HEK293 (cell line): ENCODE results near the gene PTP4A1.

ENCODE experiments used
- BCL11A ChIP-seq: fragments of 450-650 bp; formaldehyde crosslinking; IDR thresholded peaks from 2 replicates; pipeline ENCODE4 v1.5.1; 2016; ENCODE audit warnings: low read depth, missing biosample characterization, missing genetic modification characterization
- GFI1B ChIP-seq: fragments of 450-650 bp; formaldehyde crosslinking; IDR thresholded peaks from 2 replicates; pipeline ENCODE4 v1.5.1; 2016; ENCODE audit warnings: missing biosample characterization, missing genetic modification characterization
- GLIS1 ChIP-seq: fragments of 450-650 bp; formaldehyde crosslinking; IDR thresholded peaks from 2 replicates; pipeline ENCODE4 v1.5.1; 2016; ENCODE audit warnings: missing biosample characterization, missing genetic modification characterization
- KLF9 ChIP-seq: fragments of 450-650 bp; formaldehyde crosslinking; IDR thresholded peaks from 2 replicates; pipeline ENCODE4 v1.5.1; 2016; ENCODE audit warnings: missing biosample characterization, missing genetic modification characterization, low read depth
- OSR2 ChIP-seq: fragments of 450-650 bp; formaldehyde crosslinking; IDR thresholded peaks from 2 replicates; pipeline ENCODE4 v1.5.1; 2016; ENCODE audit warnings: missing biosample characterization, missing genetic modification characterization
- SCRT2 ChIP-seq: fragments of 450-650 bp; formaldehyde crosslinking; IDR thresholded peaks from 2 replicates; pipeline ENCODE4 v1.5.1; 2016; ENCODE audit warnings: missing biosample characterization, missing genetic modification characterization
- SETDB1 ChIP-seq: IDR thresholded peaks from one replicate; pipeline ENCODE4 v1.6.1; 2017; ENCODE audit warnings: mild to moderate bottlenecking, low read length, moderate library complexity, mixed read lengths; ENCODE audit not compliant: insufficient read length
- ZBTB17 ChIP-seq: fragments of 450-650 bp; formaldehyde crosslinking; IDR thresholded peaks from 2 replicates; pipeline ENCODE4 v1.5.1; 2016; ENCODE audit warnings: missing biosample characterization, missing genetic modification characterization
- ZBTB20 ChIP-seq: fragments of 450-650 bp; formaldehyde crosslinking; IDR thresholded peaks from 2 replicates; pipeline ENCODE4 v1.5.1; 2016; ENCODE audit warnings: missing biosample characterization, missing genetic modification characterization
- ZBTB21 ChIP-seq: fragments of 450-650 bp; formaldehyde crosslinking; IDR thresholded peaks from 2 replicates; pipeline ENCODE4 v1.5.1; 2017; ENCODE audit warnings: missing biosample characterization, missing genetic modification characterization
- ZNF10 ChIP-seq: fragments of 450-650 bp; formaldehyde crosslinking; IDR thresholded peaks from 2 replicates; pipeline ENCODE4 v1.5.1; 2017; ENCODE audit warnings: missing biosample characterization, missing genetic modification characterization
- ZNF132 ChIP-seq: fragments of 450-650 bp; formaldehyde crosslinking; IDR thresholded peaks from 2 replicates; pipeline ENCODE4 v1.5.1; 2017; ENCODE audit warnings: missing biosample characterization, missing genetic modification characterization, borderline replicate concordance
- ZNF140 ChIP-seq: fragments of 450-650 bp; formaldehyde crosslinking; IDR thresholded peaks from 2 replicates; pipeline ENCODE4 v1.5.1; 2016; ENCODE audit warnings: missing biosample characterization, missing genetic modification characterization
- ZNF146 ChIP-seq: fragments of 450-650 bp; formaldehyde crosslinking; IDR thresholded peaks from 2 replicates; pipeline ENCODE4 v1.5.1; 2016; ENCODE audit warnings: missing biosample characterization, missing genetic modification characterization
- ZNF169 ChIP-seq: fragments of 450-650 bp; formaldehyde crosslinking; IDR thresholded peaks from 2 replicates; pipeline ENCODE4 v1.5.1; 2016; ENCODE audit warnings: missing biosample characterization, missing genetic modification characterization
- ZNF174 ChIP-seq: fragments of 450-650 bp; formaldehyde crosslinking; IDR thresholded peaks from 2 replicates; pipeline ENCODE4 v1.5.0; 2017; ENCODE audit warnings: missing biosample characterization, mild to moderate bottlenecking, missing genetic modification characterization
- ZNF19 ChIP-seq: fragments of 450-650 bp; formaldehyde crosslinking; IDR thresholded peaks from 2 replicates; pipeline ENCODE4; 2016; ENCODE audit warnings: missing biosample characterization, missing genetic modification characterization, low read depth
- ZNF248 ChIP-seq: fragments of 450-650 bp; formaldehyde crosslinking; IDR thresholded peaks from 2 replicates; pipeline ENCODE4 v1.5.1; 2017; ENCODE audit warnings: missing biosample characterization, missing genetic modification characterization
- ZNF324 ChIP-seq: fragments of 450-650 bp; formaldehyde crosslinking; IDR thresholded peaks from 2 replicates; pipeline ENCODE4 v1.5.1; 2016; ENCODE audit warnings: missing biosample characterization, missing genetic modification characterization
- ZNF394 ChIP-seq: fragments of 450-650 bp; formaldehyde crosslinking; IDR thresholded peaks from 2 replicates; pipeline ENCODE4 v1.5.1; 2016; ENCODE audit warnings: missing biosample characterization, missing genetic modification characterization, mild to moderate bottlenecking, moderate library complexity, borderline replicate concordance
- ZNF48 ChIP-seq: fragments of 450-650 bp; formaldehyde crosslinking; IDR thresholded peaks from 2 replicates; pipeline ENCODE4 v1.5.1; 2016; ENCODE audit warnings: missing biosample characterization, missing genetic modification characterization
- ZNF521 ChIP-seq: fragments of 450-650 bp; formaldehyde crosslinking; IDR thresholded peaks from 2 replicates; pipeline ENCODE4 v1.5.1; 2017; ENCODE audit warnings: missing biosample characterization, mild to moderate bottlenecking, missing genetic modification characterization
- ZNF555 ChIP-seq: fragments of 450-650 bp; formaldehyde crosslinking; conservative IDR thresholded peaks from 2 replicates; pipeline ENCODE4 v1.5.1; 2017; ENCODE audit warnings: missing biosample characterization, mild to moderate bottlenecking, missing genetic modification characterization, inconsistent platforms
- ZNF600 ChIP-seq: fragments of 450-650 bp; formaldehyde crosslinking; IDR thresholded peaks from 2 replicates; pipeline ENCODE4 v1.5.1; 2016; ENCODE audit warnings: missing biosample characterization, missing genetic modification characterization
- ZNF623 ChIP-seq: fragments of 450-650 bp; formaldehyde crosslinking; IDR thresholded peaks from 2 replicates; pipeline ENCODE4 v1.5.1; 2016; ENCODE audit warnings: missing biosample characterization, missing genetic modification characterization
- ZNF664 ChIP-seq: fragments of 450-650 bp; formaldehyde crosslinking; IDR thresholded peaks from 2 replicates; pipeline ENCODE4 v1.5.1; 2016; ENCODE audit warnings: missing biosample characterization, missing genetic modification characterization
- ZXDB ChIP-seq: fragments of 450-650 bp; formaldehyde crosslinking; IDR thresholded peaks from 2 replicates; pipeline ENCODE4 v1.5.1; 2016; ENCODE audit warnings: missing biosample characterization, missing genetic modification characterization
- TF ChIP-seq, protein P1 (sequence below): fragments of 450-650 bp; formaldehyde crosslinking; IDR thresholded peaks from 2 replicates; pipeline ENCODE4 v1.5.1; 2017; ENCODE audit warnings: missing biosample characterization, missing genetic modification characterization
- TF ChIP-seq, protein P2 (sequence below): fragments of 450-650 bp; formaldehyde crosslinking; IDR thresholded peaks from 2 replicates; pipeline ENCODE4 v1.5.1; 2016; ENCODE audit warnings: missing biosample characterization, missing genetic modification characterization
- TF ChIP-seq, protein P3 (sequence below): fragments of 450-650 bp; formaldehyde crosslinking; IDR thresholded peaks from 2 replicates; pipeline ENCODE4 v1.5.1; 2017; ENCODE audit warnings: missing biosample characterization, mild to moderate bottlenecking, missing genetic modification characterization, moderate library complexity
- TF ChIP-seq, protein P4 (sequence below): fragments of 450-650 bp; formaldehyde crosslinking; IDR thresholded peaks from 2 replicates; pipeline ENCODE4 v1.5.1; 2016; ENCODE audit warnings: missing biosample characterization, missing genetic modification characterization, borderline replicate concordance
- TF ChIP-seq, protein P5 (sequence below): fragments of 450-650 bp; formaldehyde crosslinking; IDR thresholded peaks from 2 replicates; pipeline ENCODE4 v1.5.1; 2016; ENCODE audit warnings: missing biosample characterization, missing genetic modification characterization

PTP4A1 gene

DNA sequence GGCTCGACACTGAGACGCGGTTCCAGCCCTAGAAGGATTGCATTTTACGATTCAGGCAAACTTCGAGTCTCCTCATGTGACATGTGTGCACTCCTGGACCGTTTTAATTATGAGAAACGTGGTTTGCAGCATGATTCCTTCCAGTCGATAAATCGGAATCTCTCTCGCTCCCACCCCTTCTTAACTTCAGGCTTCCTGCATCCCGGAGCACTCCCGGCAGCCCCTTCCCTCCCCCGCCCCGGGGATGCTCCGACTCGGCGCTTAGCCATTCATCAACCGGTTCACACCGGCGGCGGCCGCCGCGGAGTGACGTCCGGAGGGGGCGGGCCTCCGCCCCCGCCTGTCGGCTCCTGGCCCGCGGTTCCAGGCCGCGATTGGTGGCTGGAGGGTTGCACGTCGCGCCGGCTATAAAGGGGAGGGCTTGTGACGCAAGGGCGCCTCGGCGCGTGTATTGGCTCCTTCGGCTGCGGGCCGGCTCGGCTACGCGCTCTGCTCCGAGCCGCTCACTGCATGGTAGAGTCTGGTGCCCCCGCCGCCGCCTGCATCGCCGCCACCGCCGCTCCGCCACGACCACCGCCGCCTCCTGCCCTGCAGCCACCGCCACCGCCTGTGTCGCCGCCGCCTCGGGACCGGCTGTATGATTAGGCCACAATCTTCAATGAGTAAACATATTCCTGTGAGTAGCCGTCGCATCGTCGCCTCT lies at the start of gene PTP4A1, which contains the start of gene LOC128125822 (continued):
- peak; percentile 35 for TF ChIP-seq SETDB1
- TF ChIP-seq, protein P1, sequence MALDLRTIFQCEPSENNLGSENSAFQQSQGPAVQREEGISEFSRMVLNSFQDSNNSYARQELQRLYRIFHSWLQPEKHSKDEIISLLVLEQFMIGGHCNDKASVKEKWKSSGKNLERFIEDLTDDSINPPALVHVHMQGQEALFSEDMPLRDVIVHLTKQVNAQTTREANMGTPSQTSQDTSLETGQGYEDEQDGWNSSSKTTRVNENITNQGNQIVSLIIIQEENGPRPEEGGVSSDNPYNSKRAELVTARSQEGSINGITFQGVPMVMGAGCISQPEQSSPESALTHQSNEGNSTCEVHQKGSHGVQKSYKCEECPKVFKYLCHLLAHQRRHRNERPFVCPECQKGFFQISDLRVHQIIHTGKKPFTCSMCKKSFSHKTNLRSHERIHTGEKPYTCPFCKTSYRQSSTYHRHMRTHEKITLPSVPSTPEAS, result peak; percentile 29; the same call in 1 of the 2 replicates
- TF ChIP-seq ZNF140 (tag by site-specific recombination), result no peak
- no peak for TF ChIP-seq ZNF623
- no peak for TF ChIP-seq SCRT2
- TF ChIP-seq ZBTB20 (tag by site-specific recombination), result peak; percentile 80; the same call in 1 of the 2 replicates
- TF ChIP-seq, protein P2, sequence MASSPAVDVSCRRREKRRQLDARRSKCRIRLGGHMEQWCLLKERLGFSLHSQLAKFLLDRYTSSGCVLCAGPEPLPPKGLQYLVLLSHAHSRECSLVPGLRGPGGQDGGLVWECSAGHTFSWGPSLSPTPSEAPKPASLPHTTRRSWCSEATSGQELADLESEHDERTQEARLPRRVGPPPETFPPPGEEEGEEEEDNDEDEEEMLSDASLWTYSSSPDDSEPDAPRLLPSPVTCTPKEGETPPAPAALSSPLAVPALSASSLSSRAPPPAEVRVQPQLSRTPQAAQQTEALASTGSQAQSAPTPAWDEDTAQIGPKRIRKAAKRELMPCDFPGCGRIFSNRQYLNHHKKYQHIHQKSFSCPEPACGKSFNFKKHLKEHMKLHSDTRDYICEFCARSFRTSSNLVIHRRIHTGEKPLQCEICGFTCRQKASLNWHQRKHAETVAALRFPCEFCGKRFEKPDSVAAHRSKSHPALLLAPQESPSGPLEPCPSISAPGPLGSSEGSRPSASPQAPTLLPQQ (tag by site-specific recombination), result peak; percentile 55
- no peak for TF ChIP-seq ZNF132 (tag by site-specific recombination)
- no peak for TF ChIP-seq GFI1B (tag by site-specific recombination)
- TF ChIP-seq ZNF555 (tag by site-specific recombination), result no peak
- no peak for TF ChIP-seq ZNF146 (tag by site-specific recombination)
- TF ChIP-seq, protein P3, sequence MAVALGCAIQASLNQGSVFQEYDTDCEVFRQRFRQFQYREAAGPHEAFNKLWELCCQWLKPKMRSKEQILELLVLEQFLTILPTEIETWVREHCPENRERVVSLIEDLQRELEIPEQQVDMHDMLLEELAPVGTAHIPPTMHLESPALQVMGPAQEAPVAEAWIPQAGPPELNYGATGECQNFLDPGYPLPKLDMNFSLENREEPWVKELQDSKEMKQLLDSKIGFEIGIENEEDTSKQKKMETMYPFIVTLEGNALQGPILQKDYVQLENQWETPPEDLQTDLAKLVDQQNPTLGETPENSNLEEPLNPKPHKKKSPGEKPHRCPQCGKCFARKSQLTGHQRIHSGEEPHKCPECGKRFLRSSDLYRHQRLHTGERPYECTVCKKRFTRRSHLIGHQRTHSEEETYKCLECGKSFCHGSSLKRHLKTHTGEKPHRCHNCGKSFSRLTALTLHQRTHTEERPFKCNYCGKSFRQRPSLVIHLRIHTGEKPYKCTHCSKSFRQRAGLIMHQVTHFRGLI (tag by site-specific recombination), result peak; percentile 23; the same call in 1 of the 2 replicates
- TF ChIP-seq ZNF521 (tag by site-specific recombination), result no peak
- no peak for TF ChIP-seq ZNF48
- TF ChIP-seq ZNF600 (tag by site-specific recombination), result peak; percentile 80; the same call in 1 of the 2 replicates
- TF ChIP-seq ZBTB17 (tag by site-specific recombination), result peak; percentile 95
- peak; percentile 63 for TF ChIP-seq OSR2 (tag by site-specific recombination)
- TF ChIP-seq, protein P4, sequence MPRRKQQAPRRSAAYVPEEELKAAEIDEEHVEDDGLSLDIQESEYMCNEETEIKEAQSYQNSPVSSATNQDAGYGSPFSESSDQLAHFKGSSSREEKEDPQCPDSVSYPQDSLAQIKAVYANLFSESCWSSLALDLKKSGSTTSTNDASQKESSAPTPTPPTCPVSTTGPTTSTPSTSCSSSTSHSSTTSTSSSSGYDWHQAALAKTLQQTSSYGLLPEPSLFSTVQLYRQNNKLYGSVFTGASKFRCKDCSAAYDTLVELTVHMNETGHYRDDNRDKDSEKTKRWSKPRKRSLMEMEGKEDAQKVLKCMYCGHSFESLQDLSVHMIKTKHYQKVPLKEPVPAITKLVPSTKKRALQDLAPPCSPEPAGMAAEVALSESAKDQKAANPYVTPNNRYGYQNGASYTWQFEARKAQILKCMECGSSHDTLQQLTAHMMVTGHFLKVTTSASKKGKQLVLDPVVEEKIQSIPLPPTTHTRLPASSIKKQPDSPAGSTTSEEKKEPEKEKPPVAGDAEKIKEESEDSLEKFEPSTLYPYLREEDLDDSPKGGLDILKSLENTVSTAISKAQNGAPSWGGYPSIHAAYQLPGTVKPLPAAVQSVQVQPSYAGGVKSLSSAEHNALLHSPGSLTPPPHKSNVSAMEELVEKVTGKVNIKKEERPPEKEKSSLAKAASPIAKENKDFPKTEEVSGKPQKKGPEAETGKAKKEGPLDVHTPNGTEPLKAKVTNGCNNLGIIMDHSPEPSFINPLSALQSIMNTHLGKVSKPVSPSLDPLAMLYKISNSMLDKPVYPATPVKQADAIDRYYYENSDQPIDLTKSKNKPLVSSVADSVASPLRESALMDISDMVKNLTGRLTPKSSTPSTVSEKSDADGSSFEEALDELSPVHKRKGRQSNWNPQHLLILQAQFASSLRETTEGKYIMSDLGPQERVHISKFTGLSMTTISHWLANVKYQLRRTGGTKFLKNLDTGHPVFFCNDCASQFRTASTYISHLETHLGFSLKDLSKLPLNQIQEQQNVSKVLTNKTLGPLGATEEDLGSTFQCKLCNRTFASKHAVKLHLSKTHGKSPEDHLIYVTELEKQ, result no peak
- TF ChIP-seq ZNF248 (tag by site-specific recombination), result no peak
- TF ChIP-seq ZNF174 (tag by site-specific recombination), result no peak
- TF ChIP-seq BCL11A (tag by site-specific recombination), result no peak
- no peak for TF ChIP-seq ZNF19 (tag by site-specific recombination)
- TF ChIP-seq ZNF394 (tag by site-specific recombination), result peak; percentile 40; the same call in 1 of the 2 replicates
- peak; percentile 62; the same call in 1 of the 2 replicates for TF ChIP-seq ZXDB
- TF ChIP-seq ZNF10 (tag by site-specific recombination), result no peak
- TF ChIP-seq ZBTB21, result peak; percentile 83; the same call in 1 of the 2 replicates
- TF ChIP-seq, protein P5, sequence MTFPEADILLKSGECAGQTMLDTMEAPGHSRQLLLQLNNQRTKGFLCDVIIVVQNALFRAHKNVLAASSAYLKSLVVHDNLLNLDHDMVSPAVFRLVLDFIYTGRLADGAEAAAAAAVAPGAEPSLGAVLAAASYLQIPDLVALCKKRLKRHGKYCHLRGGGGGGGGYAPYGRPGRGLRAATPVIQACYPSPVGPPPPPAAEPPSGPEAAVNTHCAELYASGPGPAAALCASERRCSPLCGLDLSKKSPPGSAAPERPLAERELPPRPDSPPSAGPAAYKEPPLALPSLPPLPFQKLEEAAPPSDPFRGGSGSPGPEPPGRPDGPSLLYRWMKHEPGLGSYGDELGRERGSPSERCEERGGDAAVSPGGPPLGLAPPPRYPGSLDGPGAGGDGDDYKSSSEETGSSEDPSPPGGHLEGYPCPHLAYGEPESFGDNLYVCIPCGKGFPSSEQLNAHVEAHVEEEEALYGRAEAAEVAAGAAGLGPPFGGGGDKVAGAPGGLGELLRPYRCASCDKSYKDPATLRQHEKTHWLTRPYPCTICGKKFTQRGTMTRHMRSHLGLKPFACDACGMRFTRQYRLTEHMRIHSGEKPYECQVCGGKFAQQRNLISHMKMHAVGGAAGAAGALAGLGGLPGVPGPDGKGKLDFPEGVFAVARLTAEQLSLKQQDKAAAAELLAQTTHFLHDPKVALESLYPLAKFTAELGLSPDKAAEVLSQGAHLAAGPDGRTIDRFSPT (tag by site-specific recombination), result peak; percentile 33; the same call in 1 of the 2 replicates
- no peak for TF ChIP-seq ZNF664 (tag by site-specific recombination)
- peak; percentile 54 for TF ChIP-seq GLIS1 (tag by site-specific recombination)
- no peak for TF ChIP-seq ZNF169 (tag by site-specific recombination)
- TF ChIP-seq ZNF324 (tag by site-specific recombination), result peak; percentile 57
- TF ChIP-seq KLF9 (tag by site-specific recombination), result peak; percentile 83
